GM12872 (cell line): ENCODE measurements around the gene DUSP28.

Experiments used
- CTCF ChIP-seq: IDR thresholded peaks from 3 replicates; pipeline ENCODE4 v1.5.1; 2011; ENCODE audit warnings: low read depth, mild to moderate bottlenecking, low read length, moderate library complexity; ENCODE audit not compliant: insufficient read depth

DUSP28 gene

DNA sequence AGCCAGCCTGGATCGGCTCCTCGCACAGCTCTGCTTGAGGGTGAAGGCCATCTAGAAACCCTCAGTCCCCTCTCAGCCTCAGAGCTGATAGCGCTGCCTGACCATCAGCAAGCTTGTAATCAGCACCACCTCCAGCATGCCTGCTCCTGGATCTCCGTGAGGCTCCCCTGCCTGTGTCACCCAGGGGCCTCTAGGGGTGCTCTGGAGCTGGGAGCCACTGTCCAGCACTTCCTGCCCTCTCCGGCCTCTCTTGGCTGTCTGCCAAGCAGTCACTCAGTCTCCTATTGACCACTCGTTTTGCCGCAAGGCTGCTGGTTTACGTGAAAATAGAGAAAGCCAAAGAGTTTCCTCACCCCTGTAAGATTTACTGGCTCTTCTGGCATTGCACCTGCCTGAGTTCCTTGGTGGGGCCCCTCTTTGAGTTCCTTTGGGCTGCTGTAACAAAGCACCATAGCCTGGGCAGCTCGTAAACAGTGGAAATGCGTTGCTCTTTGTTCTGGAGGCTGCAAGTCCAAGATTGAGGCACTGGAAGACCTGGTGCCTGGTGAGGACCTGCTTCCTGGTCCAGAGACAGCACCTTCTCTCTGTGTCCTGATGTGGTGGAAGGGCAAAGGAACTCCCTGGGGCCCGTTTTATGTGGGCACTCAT lies 44.3 kb downstream of the DUSP28 start:
- peak; percentile 66 for TF ChIP-seq CTCF

DNA sequence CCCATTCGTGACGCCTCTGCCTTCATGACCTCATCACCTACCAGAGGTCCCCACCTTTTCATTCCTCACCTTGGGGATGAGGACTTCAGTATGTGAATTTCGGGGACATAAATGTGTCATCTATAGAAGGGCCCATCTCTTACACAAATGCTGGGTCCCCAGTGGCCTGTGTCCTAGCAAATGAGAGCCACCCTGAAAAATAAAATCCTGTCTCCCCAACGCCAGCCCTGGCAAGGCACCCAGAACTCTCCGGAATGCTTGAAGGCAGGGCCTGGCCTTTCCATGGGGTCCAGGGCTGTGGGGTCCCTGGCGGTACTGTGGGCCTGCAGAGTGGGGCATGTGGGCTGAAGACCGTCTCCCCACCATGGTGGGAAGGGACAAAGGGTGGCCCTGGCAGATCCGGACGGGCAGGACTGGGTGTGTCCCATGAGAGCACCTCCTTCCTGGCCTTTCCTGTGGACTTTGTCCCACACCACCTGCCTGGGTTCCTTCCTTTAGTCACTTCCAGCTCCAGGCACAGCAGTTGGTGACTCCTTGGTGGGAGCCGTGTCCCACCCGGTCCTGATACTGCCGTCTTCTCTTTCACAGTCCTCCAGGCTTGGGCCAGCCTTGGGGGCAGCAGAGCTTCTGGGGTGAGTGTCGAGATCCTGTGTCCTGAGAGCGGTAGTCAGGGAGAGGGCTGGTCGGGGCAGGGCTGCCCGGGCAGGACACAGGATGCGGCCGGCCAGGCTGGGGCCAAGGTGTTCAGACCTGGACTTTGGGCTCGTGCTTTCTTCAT lies 45.0 kb downstream of the DUSP28 start:
- no peak for TF ChIP-seq CTCF

DNA sequence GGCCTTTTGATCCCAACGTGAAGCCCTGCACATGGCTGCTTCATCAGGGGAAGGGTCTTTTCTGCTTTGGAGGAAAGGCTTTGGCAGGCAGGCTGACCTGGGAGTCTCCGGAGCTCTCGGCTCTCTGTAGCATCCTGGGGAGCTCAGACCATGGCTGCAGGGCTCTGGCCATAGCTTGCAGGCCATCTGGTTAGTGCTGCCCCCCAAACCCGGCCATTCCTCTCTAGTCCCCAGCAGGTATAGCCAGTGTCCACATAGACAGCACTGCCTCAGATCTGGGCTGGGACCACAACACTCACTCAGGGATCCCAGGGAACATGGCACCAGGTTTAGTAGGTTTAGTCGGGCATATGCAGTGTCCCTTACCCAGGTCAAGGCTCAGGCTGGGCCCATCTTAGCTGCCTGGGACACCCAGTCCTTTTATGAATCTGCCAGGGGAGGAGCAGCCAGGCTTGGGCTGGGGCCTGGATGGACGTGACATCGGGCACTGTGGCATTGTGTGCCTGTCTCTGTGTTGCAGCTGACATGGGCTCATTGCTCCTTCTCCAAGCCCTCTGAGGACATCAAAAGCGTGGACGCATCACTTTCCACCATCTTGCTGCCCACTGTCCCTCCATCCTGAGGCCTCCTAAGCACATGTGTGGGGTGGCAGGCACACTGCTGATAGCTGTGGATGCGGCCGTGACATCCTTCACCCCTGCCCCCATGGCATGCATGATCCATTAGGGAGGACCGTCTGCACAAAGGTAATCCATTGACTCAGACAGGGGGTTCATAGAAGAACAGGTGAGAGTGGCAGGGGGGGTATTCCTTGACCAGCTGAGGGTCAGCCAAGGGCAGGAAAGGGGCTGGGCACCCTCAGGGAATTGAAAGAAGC lies 45.9 kb downstream of the DUSP28 start:
- no peak for TF ChIP-seq CTCF

DNA sequence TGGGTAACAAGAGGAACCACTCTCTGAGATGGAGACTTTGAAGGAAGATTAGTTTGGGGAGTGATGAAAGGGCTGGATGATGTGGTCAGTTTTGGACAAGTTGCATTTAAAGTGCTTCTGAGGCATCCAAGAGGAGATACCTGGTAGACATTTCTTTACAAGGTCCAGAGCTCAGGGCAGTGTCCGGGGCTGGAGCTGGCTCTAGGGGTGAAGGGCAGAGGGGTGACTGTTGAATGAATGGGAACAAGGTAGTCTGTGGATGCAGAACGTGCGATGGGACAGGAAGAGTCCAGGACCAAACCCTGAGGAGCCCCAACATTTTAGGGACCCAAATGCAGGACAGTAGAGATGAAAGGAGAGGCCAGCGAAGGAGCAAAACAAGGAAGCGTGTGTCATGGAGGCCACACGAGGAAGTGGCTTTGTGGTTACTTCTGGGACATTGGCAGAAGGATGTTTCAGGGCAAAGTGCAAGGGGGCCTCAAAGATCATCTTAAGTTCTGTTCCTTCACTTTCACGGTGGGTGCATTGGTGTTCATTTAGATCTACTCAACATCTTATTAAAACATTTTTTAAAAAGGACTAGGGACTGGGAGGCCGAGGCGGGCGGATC lies 51.5 kb downstream of the DUSP28 start:
- no peak for TF ChIP-seq CTCF
